Esophagus squamous epithelium (tissue), 5 donors: ENCODE data around the gene ATP2C1. TPM values are rescaled to one million over a fixed set of nuclear protein-coding genes. Genes with fewer than 3 reads are reported as not detected.

Experiments used
- DNase-seq: peaks from one replicate; lab custom pipeline; 2025; lab: John Stamatoyannopoulos, UW
- H3K27ac ChIP-seq, 4 donors: fragments of 200-600 bp; sonication (generic); one replicate each; pipeline ENCODE4 v1.5.1; 2016 to 2019; ENCODE audit warnings: mild to moderate bottlenecking in 1 of 4
- H3K27me3 ChIP-seq, 4 donors: fragments of 200-600 bp; sonication (generic); 1 replicate in 3 of 4; 2 replicates in 1 of 4; pipeline versions ENCODE4 v1.5.1 to v1.6.0; 2017 to 2021; ENCODE audit warnings: antibody characterized with exemption in 1 of 4
- H3K36me3 ChIP-seq, 3 donors: fragments of 200-600 bp; sonication (generic); one replicate each; pipeline ENCODE4 v1.5.1; 2016 to 2019
- H3K4me1 ChIP-seq, 3 donors: fragments of 200-600 bp; sonication (generic); one replicate each; pipeline ENCODE4 v1.5.1; 2017 to 2019
- H3K4me3 ChIP-seq, 4 donors: fragments of 200-600 bp; sonication (generic); 1 replicate in 3 of 4; 2 replicates in 1 of 4; pipeline ENCODE4 v1.5.1; 2016 to 2019; ENCODE audit warnings: mild to moderate bottlenecking in 2 of 4, moderate library complexity in 1 of 4
- H3K9me3 ChIP-seq, 3 donors: fragments of 200-600 bp; sonication (generic); one replicate each; pipeline ENCODE4 v1.5.1; 2016 to 2019
- POLR2A ChIP-seq, 4 donors: fragments of 450-650 bp; IDR thresholded peaks; one replicate each; pipeline ENCODE4 v1.6.1; 2017; ENCODE audit warnings: antibody characterized with exemption in 4 of 4, mild to moderate bottlenecking in 4 of 4, moderate library complexity in 3 of 4
- WGBS, 2 donors: methylation state at CpG; one replicate each; pipeline ENCODE4 v1.1.5; 2018; 5-methylcytosine and 5-hydroxymethylcytosine counted together
- intact Hi-C: fragments of 100-400 bp; cut with DNase I; formaldehyde crosslinking; loops from one replicate; pipeline ENCODE4 v1.15.0; 2022
- total RNA-seq, 4 donors: library from RNA; depleted of rRNA; stranded (reverse); fragments of >200 nt; gene quantifications; one replicate each; pipeline ENCODE4 v1.1.0, GENCODE V29; 2016
- TF ChIP-seq, protein P1 (sequence below), 6 experiments: fragments of 450-650 bp in 4 of 6; fragments of 200-600 bp in 2 of 6; sonication (generic) in 2 of 6; IDR thresholded peaks; one replicate each; pipeline ENCODE4 v1.5.1; 2016 to 2019; ENCODE audit warnings: antibody characterized with exemption in 6 of 6, mild to moderate bottlenecking in 4 of 6, moderate library complexity in 4 of 6
- donor health status: DM: yes; HTN: yes; CAD: no.

Gene ATP2C1
- total RNA-seq, 4 donors from 2014 or later, result 27.6 to 44.2 (median 37.7) TPM

DNA sequence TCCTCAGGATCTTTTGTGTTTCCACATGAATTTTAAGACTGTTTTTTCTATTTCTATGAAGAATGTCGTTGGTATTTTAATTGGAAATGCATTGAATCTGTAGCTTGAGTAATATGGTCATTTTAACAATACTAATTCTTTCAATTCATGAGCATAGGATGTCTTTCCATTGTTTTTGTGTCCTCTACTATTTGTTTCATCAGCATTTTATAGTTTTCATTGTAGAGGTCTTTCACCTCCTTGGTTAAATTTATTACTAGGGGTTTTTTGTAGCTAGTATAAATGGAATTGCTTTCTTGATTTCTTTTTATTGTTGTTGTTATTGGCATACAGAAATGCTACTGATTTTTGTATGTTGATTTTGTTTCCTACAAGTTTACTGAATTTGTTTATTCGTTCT lies 17.3 kb upstream of the ATP2C1 start:
- TF ChIP-seq POLR2A (IDR thresholded peaks at IDR 0.05), result no peak
- TF ChIP-seq, protein P1, sequence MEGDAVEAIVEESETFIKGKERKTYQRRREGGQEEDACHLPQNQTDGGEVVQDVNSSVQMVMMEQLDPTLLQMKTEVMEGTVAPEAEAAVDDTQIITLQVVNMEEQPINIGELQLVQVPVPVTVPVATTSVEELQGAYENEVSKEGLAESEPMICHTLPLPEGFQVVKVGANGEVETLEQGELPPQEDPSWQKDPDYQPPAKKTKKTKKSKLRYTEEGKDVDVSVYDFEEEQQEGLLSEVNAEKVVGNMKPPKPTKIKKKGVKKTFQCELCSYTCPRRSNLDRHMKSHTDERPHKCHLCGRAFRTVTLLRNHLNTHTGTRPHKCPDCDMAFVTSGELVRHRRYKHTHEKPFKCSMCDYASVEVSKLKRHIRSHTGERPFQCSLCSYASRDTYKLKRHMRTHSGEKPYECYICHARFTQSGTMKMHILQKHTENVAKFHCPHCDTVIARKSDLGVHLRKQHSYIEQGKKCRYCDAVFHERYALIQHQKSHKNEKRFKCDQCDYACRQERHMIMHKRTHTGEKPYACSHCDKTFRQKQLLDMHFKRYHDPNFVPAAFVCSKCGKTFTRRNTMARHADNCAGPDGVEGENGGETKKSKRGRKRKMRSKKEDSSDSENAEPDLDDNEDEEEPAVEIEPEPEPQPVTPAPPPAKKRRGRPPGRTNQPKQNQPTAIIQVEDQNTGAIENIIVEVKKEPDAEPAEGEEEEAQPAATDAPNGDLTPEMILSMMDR (IDR thresholded peaks at IDR 0.05), result no peak
- WGBS, 2 donors, result 44 to 51% methylated on average over 2 of the region's 2 CpGs
- Histone ChIP-seq H3K36me3 (no peaks in the 10 kb centered on the region), H3K9me3 (peaks cover 0 to 18% (median 11%) of the 10 kb centered on the region in 3 donors), H3K27me3 (no peaks in the 10 kb centered on the region), H3K27ac (no peak overlapping the region), H3K4me3 (no peak overlapping the region), H3K4me1 (no peaks in the 10 kb centered on the region)
- intact Hi-C loops, result no loop called here
- DNase-seq, result no peak

GRCh38 chr3:130878464-130878863 lies 15.4 kb upstream of the ATP2C1 start:
- no peak for DNase-seq
- Histone ChIP-seq H3K9me3 (peaks cover 0 to 18% (median 11%) of the 10 kb centered on the region in 3 donors), H3K27ac (no peak overlapping the region), H3K4me3 (no peak overlapping the region), H3K27me3 (no peaks in the 10 kb centered on the region), H3K36me3 (no peaks in the 10 kb centered on the region), H3K4me1 (no peaks in the 10 kb centered on the region)
- intact Hi-C loops, result no loop called here
- no peak for TF ChIP-seq POLR2A (IDR thresholded peaks at IDR 0.05)
- TF ChIP-seq, protein P1 (IDR thresholded peaks at IDR 0.05), result no peak

GRCh38 chr3:130889416-130889946 lies 4.4 kb upstream of the ATP2C1 start:
- H3K9me3 ChIP-seq, result no peaks in the 10 kb centered on the region
- H3K4me3 ChIP-seq, result no peak overlapping the region
- intact Hi-C loops, result loop anchor here (5.0 kb wide), 1 partner anchor 127 kb away; no protein-coding TSS in a partner anchor
- no peak overlapping the region for H3K27ac ChIP-seq
- WGBS, 2 donors, result 50 to 63% methylated on average over 1 of the region's 1 CpG
- H3K4me1 ChIP-seq, result peaks cover 0 to 6% (median 0%) of the 10 kb centered on the region in 3 donors
- no peak for TF ChIP-seq POLR2A (IDR thresholded peaks at IDR 0.05)
- DNase-seq, result no peak
- no peaks in the 10 kb centered on the region for H3K36me3 ChIP-seq
- no peaks in the 10 kb centered on the region for H3K27me3 ChIP-seq

DNA sequence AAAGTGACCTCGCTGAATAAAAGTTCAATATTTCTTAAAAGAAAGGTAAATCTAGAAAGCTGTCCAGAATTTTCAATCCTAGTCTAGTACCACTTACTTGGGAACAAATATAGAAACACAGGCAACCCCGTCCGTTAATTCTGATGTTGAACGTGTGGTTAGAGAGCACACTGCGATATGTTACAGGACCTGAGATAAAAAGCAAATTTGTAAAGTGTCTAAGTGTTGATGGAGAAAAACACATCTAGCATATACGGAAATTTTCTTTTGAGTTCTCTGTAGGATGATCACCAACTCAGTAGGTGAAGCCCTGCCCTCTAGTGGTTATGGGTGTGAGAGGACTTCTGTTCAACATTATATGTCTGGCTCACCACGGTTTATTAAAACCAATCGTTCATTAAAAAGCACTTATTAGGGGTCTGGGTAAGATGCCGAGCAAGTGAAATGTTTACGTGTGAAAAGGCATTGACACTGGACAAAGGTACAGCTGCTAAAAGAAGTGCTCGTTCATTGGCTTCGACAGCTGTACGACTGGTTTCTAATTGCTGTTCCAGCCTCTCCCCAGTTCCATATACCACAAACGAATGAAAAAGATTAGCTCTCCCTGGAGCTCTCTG lies 1.0 kb upstream of the ATP2C1 start:
- peak overlapping the region; percentile 96 to 99 (median 98) for H3K27ac ChIP-seq
- intact Hi-C loops, result no loop called here
- no peaks in the 10 kb centered on the region for H3K27me3 ChIP-seq
- 2 to 4% methylated on average over 9 to 14 of the region's 14 CpGs for WGBS, 2 donors
- DNase-seq, result peak; percentile 9
- peaks cover 6 to 37% (median 10%) of the 10 kb centered on the region in 3 donors for H3K4me1 ChIP-seq
- H3K9me3 ChIP-seq, result no peaks in the 10 kb centered on the region
- no peak for TF ChIP-seq POLR2A (IDR thresholded peaks at IDR 0.05)
- TF ChIP-seq, protein P1 (IDR thresholded peaks at IDR 0.05), result peak; percentile 83 to 92 (median 86)
- peak overlapping the region; percentile 74 to 96 (median 88) for H3K4me3 ChIP-seq
- H3K36me3 ChIP-seq, result no peaks in the 10 kb centered on the region

GRCh38 chr3:130894130-130894985 lies 474 bp downstream of the ATP2C1 start:
- H3K4me3 ChIP-seq, result peak overlapping the region; percentile 74 to 96 (median 88)
- intact Hi-C loops, result no loop called here
- no peaks in the 10 kb centered on the region for H3K27me3 ChIP-seq
- peaks cover 6 to 37% (median 10%) of the 10 kb centered on the region in 3 donors for H3K4me1 ChIP-seq
- no peaks in the 10 kb centered on the region for H3K36me3 ChIP-seq
- no peak for TF ChIP-seq POLR2A (IDR thresholded peaks at IDR 0.05)
- TF ChIP-seq, protein P1 (IDR thresholded peaks at IDR 0.05), result no peak
- H3K9me3 ChIP-seq, result no peaks in the 10 kb centered on the region
- DNase-seq, result no peak
- H3K27ac ChIP-seq, result peak overlapping the region; percentile 96 to 99 (median 98)
- WGBS, 2 donors, result 0% methylated on average over 8 to 13 of the region's 52 CpGs
